Esophagus muscularis mucosa (tissue), 4 donors: ENCODE measurements around the gene MCM6. TPM values are rescaled to one million over a fixed set of nuclear protein-coding genes. Genes with fewer than 3 reads are reported as not detected.

Source experiments
- DNase-seq: peaks from one replicate; pipeline ENCODE4 v3.0.0-alpha.2; 2017; ENCODE audit errors: extremely low spot score
- H3K27ac ChIP-seq, 4 donors: fragments of 200-600 bp; sonication (generic); replicated peaks in 1 of 4; 1 replicate in 3 of 4; 2 replicates in 1 of 4; pipeline ENCODE4 v1.5.1; 2016 to 2019; ENCODE audit warnings: mild to moderate bottlenecking in 1 of 4
- H3K27me3 ChIP-seq, 4 donors: fragments of 200-600 bp; sonication (generic); one replicate each; pipeline versions ENCODE4 v1.5.1 to v1.6.0; 2016 to 2019
- H3K36me3 ChIP-seq, 4 donors: fragments of 200-600 bp; sonication (generic); one replicate each; pipeline ENCODE4 v1.5.1; 2016 to 2019
- H3K4me1 ChIP-seq, 4 donors: fragments of 200-600 bp; sonication (generic); one replicate each; pipeline ENCODE4 v1.5.1; 2016 to 2019
- H3K4me3 ChIP-seq, 4 donors: fragments of 200-600 bp; sonication (generic); 1 replicate in 2 of 4; 2 replicates in 2 of 4; pipeline ENCODE4 v1.5.1; 2016 to 2019; ENCODE audit warnings: mild to moderate bottlenecking in 4 of 4, moderate library complexity in 1 of 4
- H3K9me3 ChIP-seq, 4 donors: fragments of 200-600 bp; sonication (generic); 1 replicate in 3 of 4; 2 replicates in 1 of 4; pipeline ENCODE4 v1.5.1; 2016 to 2019
- CTCF ChIP-seq, 3 experiments: fragments of 200-600 bp in 2 of 3; fragments of 450-650 bp in 1 of 3; sonication (generic) in 2 of 3; IDR thresholded peaks; one replicate each; pipeline ENCODE4 v1.5.1; 2017 to 2019; ENCODE audit warnings: antibody characterized with exemption in 3 of 3, mild to moderate bottlenecking in 2 of 3, moderate library complexity in 1 of 3
- EP300 ChIP-seq: sonication (generic); formaldehyde crosslinking; IDR thresholded peaks from one replicate; pipeline ENCODE4 v1.6.1; 2017; ENCODE audit warnings: antibody characterized with exemption
- POLR2A ChIP-seq: fragments of 450-650 bp; IDR thresholded peaks from one replicate; pipeline ENCODE4 v1.6.1; 2017; ENCODE audit warnings: antibody characterized with exemption, moderate library complexity, mild to moderate bottlenecking, low read depth
- POLR2AphosphoS5 ChIP-seq, 2 donors: sonication (generic); formaldehyde crosslinking; IDR thresholded peaks; one replicate each; pipeline ENCODE4 v1.6.1; 2017; ENCODE audit warnings: antibody characterized with exemption in 2 of 2
- WGBS: methylation state at CpG from one replicate; pipeline ENCODE4 v1.1.5; 2018; 5-methylcytosine and 5-hydroxymethylcytosine counted together
- intact Hi-C: fragments of 100-400 bp; cut with DNase I; formaldehyde crosslinking; loops from one replicate; pipeline ENCODE4 v1.15.1; 2023
- total RNA-seq, 4 donors: library from RNA; depleted of rRNA; stranded (reverse); fragments of >200 nt; gene quantifications; one replicate each; pipeline versions ENCODE4 v1.1.0 to v1.2.1, GENCODE V29; 2016

The MCM6 gene
- total RNA-seq = 10 to 100 TPM in 1 of 4 donors, 1 to 10 TPM in 3; 7.5 to 10.1 (median 9.3) TPM

- no peak for TF ChIP-seq POLR2A
- peak in 2 of 3 experiments; percentile 23 to 44 for TF ChIP-seq CTCF (IDR thresholded peaks at IDR 0.05)
- TF ChIP-seq EP300 = no peak
- TF ChIP-seq POLR2AphosphoS5 (IDR thresholded peaks at IDR 0.05) = peak; percentile 68 to 85
- Histone ChIP-seq H3K9me3 (no peaks in the 10 kb centered on the region), H3K36me3 (peaks cover 0 to 11% (median 6%) of the 10 kb centered on the region in 4 donors), H3K4me3 (peak within 1 kb of the TSS; percentile 73 to 82 (median 76)), H3K27ac (peak within 1 kb of the TSS; percentile 83 to 92 (median 88)), H3K4me1 (peaks cover 13 to 21% (median 16%) of the 10 kb centered on the region in 4 donors), H3K27me3 (no peaks in the 10 kb centered on the region)
- 4% methylated on average over 7 of the region's 71 CpGs for WGBS
- peak; percentile 99 for DNase-seq
- intact Hi-C loops = loop anchor here (10.0 kb wide), 1 partner anchor 131 kb away; the partner anchor contains the start of gene UBXN4
Observed at GRCh38 chr2:135876066-135876711, at the start of gene MCM6. MCM6 (minus strand) TSS chr2:135876443; CDS start chr2:135876365, 78 bp downstream.

GRCh38 chr2:135925571-135925970 is 49.3 kb upstream of the MCM6 start:
- 63% methylated on average over 2 of the region's 2 CpGs for whole genome bisulfite sequencing
- H3K9me3 ChIP-seq = no peaks in the 10 kb centered on the region
- DNase-seq = no peak
- H3K27ac ChIP-seq = no peak overlapping the region
- no peaks in the 10 kb centered on the region for H3K27me3 ChIP-seq
- TF ChIP-seq POLR2A (no peak), EP300 (no peak), CTCF (IDR thresholded peaks at IDR 0.05) (no peak), POLR2AphosphoS5 (IDR thresholded peaks at IDR 0.05) (no peak)
- no peaks in the 10 kb centered on the region for H3K4me1 ChIP-seq
- peaks cover 6 to 39% (median 24%) of the 10 kb centered on the region in 4 donors for H3K36me3 ChIP-seq
- intact Hi-C loops = loop anchor here (10.0 kb wide), 1 partner anchor 189 kb away; the partner anchor contains the start of gene CXCR4
- H3K4me3 ChIP-seq = no peak overlapping the region

DNA sequence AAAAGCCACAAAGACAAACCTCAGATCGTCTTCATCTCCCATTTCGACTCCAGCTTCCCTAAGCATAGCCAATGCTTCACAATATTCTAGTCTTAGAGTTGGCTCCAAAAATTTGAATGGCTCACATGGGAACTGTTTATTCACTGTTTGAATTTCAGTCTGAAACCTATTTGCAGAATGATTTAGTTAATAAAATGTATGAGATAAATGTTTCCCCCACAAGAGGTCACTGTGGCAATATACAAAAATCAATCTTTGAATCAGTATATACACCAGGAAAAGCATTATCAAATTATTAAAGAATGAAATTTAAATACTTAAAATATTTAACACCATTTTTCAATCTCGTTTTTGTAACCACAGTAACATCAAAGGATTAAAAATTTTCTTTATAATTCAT is 40.0 kb upstream of the MCM6 start:
- DNase-seq = no peak
- Histone ChIP-seq H3K9me3 (no peaks in the 10 kb centered on the region), H3K27me3 (no peaks in the 10 kb centered on the region), H3K4me1 (no peaks in the 10 kb centered on the region), H3K4me3 (no peak overlapping the region), H3K36me3 (peaks cover 0 to 33% (median 22%) of the 10 kb centered on the region in 4 donors), H3K27ac (no peak overlapping the region)
- intact Hi-C loops = loop anchor here (10.0 kb wide), 1 partner anchor 159 kb away; no protein-coding TSS in a partner anchor
- 29% methylated on average over 3 of the region's 3 CpGs for WGBS
- TF ChIP-seq CTCF (IDR thresholded peaks at IDR 0.05) (peak; percentile 43 to 55 (median 46)), POLR2AphosphoS5 (IDR thresholded peaks at IDR 0.05) (no peak)

- 67% methylated on average over 3 of the region's 3 CpGs for whole genome bisulfite sequencing
- H3K27ac ChIP-seq = no peak overlapping the region
- H3K4me1 ChIP-seq = no peaks in the 10 kb centered on the region
- H3K9me3 ChIP-seq = no peaks in the 10 kb centered on the region
- DNase-seq = no peak
- peaks cover 4 to 41% (median 24%) of the 10 kb centered on the region in 4 donors for H3K36me3 ChIP-seq
- no peak for TF ChIP-seq POLR2A
- TF ChIP-seq EP300 = no peak
- no peak for TF ChIP-seq POLR2AphosphoS5 (IDR thresholded peaks at IDR 0.05)
- TF ChIP-seq CTCF (IDR thresholded peaks at IDR 0.05) = no peak
- intact Hi-C loops = loop anchor here (2.0 to 10.0 kb wide), 2 partner anchors 160 to 464 kb away; no protein-coding TSS in a partner anchor
- H3K4me3 ChIP-seq = no peak overlapping the region
- H3K27me3 ChIP-seq = no peaks in the 10 kb centered on the region
Observed at GRCh38 chr2:135914485-135914884, 38.2 kb upstream of the MCM6 start.
